ENCODE data around the gene ITGB1.

DNA sequence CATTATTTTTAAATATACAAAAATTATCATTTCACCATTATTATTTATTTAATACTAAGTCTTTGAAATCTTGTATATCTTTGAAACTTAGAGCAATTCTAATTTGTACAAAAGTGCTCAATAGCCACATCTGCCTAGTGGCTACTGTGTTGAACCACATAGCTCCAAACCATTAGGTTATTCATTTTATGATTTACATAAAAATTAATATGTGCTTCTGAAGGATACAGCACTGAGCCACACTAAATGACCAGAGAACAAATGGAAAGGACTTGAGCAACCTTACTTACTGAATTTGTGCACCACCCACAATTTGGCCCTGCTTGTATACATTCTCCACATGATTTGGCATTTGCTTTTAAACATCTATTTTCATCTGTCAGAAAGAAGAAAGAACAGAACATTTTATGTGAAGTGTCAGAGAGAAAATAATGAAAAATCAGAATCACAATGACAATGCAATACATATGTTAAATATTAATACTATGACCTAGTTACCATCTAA is 25.8 kb downstream of the ITGB1 start:
- TF ChIP-seq, protein P1, sequence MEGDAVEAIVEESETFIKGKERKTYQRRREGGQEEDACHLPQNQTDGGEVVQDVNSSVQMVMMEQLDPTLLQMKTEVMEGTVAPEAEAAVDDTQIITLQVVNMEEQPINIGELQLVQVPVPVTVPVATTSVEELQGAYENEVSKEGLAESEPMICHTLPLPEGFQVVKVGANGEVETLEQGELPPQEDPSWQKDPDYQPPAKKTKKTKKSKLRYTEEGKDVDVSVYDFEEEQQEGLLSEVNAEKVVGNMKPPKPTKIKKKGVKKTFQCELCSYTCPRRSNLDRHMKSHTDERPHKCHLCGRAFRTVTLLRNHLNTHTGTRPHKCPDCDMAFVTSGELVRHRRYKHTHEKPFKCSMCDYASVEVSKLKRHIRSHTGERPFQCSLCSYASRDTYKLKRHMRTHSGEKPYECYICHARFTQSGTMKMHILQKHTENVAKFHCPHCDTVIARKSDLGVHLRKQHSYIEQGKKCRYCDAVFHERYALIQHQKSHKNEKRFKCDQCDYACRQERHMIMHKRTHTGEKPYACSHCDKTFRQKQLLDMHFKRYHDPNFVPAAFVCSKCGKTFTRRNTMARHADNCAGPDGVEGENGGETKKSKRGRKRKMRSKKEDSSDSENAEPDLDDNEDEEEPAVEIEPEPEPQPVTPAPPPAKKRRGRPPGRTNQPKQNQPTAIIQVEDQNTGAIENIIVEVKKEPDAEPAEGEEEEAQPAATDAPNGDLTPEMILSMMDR (IDR thresholded peaks at IDR 0.05): no peak
- TF ChIP-seq POLR2A (IDR thresholded peaks at IDR 0.05): no peak

Data from heart left ventricle (tissue), 13 donors.